ENCODE measurements around the gene UPF3A.
A peak's percentile ranks its signal among the peaks of the same experiment; 100 is the strongest.
"Not testable (repeated sequence)": the region's sequence is repeated elsewhere in the genome, so short reads cannot be mapped to it uniquely, and the experiment has no call there.

Gene UPF3A

DNA sequence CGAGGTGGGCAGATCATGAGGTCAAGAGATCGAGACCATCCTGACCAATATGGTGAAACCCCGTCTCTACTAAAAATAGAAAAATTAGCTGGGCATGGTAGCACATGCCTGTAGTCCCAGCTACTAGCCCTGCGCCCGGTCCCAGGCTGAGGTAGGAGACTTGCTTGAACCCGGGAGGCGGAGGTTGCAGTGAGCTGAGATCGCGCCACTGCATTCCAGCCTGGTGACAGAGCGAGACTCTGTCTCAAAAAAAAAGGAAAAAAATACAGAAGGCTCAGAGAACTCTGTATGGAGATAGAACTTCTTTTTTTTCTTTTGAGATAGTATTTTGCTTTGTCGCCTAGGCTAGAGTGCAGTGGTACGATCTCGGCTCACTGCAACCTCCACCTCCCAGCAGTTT lies 17.1 kb upstream of the UPF3A start:
- FAIRE-seq; DNase-seq (ENCODE audit: low spot score): not testable (repeated sequence)

GRCh38 chr13:114264886-114265611 lies 16.4 kb upstream of the UPF3A start:
- FAIRE-seq (no peak), DNase-seq (ENCODE audit: low spot score) (no peak)

GRCh38 chr13:114266241-114266640 lies 15.2 kb upstream of the UPF3A start:
- no peak for FAIRE-seq
- no peak for DNase-seq (ENCODE audit: low spot score)

- FAIRE-seq (no peak), DNase-seq (ENCODE audit: low spot score) (no peak)
Measured at GRCh38 chr13:114268344-114269280, 12.8 kb upstream of the UPF3A start.

DNA sequence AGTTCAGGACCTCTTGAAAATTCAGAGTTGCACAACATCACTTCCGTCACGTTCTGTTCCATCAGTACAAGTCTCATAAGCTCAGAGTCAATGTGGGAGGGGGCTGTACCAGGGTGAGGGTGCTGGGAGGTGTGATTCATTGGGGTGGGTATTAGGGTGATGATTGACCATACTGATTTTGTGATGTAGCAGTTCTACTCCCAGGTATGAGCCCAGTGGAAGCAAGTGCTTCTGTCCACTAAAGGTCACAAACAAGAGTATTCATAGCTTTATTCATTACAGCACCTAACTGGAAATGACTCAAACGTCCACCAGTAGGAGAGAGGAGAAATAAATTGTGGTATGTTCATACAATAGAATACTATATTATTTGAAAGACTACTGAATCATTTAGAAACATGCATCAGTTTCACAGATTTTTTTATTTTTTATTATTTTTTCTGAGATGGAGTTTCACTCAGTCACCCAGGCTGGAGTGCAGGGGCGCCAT lies 12.1 kb upstream of the UPF3A start:
- DNase-seq (ENCODE audit: low spot score) (no peak), FAIRE-seq (no peak)

- FAIRE-seq (no peak), DNase-seq (ENCODE audit: low spot score) (no peak)
Measured at GRCh38 chr13:114272977-114273376, 8.4 kb upstream of the UPF3A start.

DNA sequence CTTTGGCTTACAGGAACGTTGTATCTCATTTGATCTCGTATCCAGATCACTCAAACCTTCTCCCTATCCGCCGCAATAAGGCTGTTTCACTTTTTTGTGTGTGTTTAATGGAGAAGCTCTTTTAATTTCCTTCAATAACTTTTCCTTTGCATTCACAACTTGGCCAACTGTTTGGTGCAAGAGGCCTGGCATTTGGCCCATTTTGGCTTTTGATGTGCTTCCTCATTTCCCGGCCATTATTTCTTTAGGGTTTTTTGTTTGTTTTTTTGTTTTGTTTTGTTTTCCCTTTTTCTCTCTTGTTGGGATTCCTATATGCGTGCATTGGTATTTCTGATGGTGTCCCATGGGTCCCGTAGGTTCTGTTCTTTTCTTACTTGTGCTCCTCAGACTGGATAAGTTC lies 6.1 kb upstream of the UPF3A start:
- no peak for DNase-seq (ENCODE audit: low spot score)

GRCh38 chr13:114279146-114279545 lies 2.3 kb upstream of the UPF3A start:
- no peak for FAIRE-seq
- no peak for DNase-seq (ENCODE audit: low spot score)

More for the DNA sequence above, 6.1 kb upstream of the UPF3A start:
- no peak for FAIRE-seq

DNA sequence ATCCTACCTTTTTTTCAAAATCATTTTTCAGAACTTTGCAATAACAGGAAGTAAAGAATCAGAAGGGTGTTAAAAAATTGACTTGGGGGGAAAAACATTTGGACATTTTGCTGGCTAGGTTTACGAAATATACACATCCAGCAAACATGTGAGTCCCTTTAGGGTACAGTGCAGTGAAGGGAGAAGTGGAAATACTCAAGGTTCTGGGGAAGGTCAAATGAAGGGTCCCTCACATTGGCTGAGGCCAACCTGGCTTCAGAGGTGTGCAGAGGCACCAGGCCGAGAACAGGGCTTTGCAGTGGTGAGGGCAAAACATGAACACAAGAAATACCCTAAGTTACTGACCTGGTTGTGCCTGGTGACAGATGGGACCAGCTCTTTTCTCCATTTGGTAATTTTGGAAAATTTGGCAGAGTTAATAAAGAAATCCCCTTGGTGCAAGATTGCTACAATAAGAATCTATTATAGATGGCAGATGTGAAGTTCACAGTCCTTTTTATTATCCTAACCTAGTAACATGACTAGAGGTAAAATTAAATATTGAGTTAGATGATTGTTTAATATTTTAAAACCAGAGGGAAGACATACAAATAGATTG lies 1.5 kb upstream of the UPF3A start:
- DNase-seq (ENCODE audit: low spot score) (no peak), FAIRE-seq (no peak)

DNA sequence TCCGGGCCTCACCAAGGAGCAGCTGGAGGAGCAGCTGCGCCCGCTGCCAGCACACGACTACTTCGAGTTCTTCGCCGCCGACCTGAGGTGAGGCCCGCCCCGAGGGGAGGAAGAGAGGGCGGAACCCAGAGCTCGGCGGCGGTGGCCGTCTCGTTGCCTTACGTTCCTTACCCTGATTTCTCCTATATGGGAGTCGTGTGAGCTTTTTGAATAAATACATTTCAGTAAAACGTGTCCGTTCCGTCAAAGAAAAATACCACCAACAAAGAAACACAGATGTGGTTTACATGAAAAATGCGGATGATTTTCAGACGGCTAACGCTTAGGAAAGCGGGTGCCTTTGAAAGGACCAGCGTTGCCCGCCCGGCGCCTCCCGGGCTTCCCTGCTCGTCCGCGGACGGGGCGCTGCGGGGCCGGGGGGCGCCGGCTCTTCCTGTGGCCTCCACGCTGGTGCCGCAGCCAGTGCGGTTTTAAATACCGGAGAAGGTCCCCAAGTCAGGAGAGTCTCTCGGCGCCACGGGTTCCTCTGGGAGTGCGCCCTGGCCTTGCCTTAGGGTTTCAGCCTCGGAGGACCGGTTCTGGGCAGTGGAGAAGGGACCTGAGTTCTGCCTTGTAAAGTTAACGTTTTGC lies 755 bp downstream of the UPF3A start:
- no peak for FAIRE-seq
- DNase-seq (ENCODE audit: low spot score) = peak; percentile 56

GRCh38 chr13:114283576-114283975 lies 2.2 kb downstream of the UPF3A start:
- DNase-seq (ENCODE audit: low spot score) (no peak), FAIRE-seq (no peak)

- FAIRE-seq = no peak
Measured at GRCh38 chr13:114284680-114285079, 3.3 kb downstream of the UPF3A start.

DNA sequence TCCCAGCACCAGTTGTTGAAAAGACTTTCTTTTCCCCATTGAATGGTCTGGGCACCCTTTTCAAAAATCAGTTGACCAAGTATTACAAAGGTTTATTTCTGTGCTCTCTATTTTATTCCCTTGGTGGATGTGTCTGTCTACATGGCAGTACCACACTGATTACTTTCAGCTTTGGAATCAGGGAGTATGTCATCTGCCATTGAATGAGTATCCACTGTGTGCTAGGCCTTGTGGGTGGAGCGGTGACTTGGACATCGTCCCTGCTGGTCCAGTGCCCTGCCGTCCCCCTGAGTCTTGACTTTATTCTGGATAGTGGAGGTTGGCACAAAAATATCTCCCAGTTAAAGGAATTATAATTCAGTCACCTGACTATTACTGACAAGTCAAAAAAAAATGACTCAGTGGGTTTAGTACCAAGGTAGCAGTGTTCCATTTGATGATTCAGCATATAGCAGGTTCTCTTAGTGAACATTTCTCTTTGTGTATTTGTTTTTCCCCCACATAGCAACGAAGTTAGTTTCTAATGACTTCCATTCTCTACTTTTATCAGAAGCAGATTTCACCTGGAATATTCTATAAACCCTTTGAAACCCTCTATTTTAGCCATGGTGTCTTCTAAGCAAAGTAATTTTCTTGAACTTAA lies 3.9 kb downstream of the UPF3A start:
- DNase-seq (ENCODE audit: low spot score) (peak; percentile 47), FAIRE-seq (no peak)

More at GRCh38 chr13:114284680-114285079, 3.3 kb downstream of the UPF3A start:
- no peak for DNase-seq (ENCODE audit: low spot score)

DNA sequence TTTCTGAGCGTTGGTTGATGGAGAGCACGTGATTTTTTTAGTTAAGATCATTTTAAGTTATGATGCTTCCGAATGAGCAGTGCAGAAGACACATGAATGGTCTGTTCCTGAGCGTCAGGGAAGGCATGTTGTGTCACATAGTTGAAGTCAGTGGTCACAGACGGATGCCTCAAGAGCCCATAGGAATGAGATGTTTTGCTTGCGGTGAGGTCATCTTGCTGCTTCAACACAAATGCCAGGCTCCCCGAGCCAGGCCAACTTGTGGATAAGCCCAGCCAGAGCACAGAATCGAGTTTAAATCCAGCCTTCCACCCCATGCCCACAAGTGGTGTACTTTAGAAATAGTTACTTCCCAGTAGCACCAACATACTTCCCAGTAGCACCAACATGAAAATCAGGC lies 5.4 kb downstream of the UPF3A start:
- FAIRE-seq = no peak
- DNase-seq (ENCODE audit: low spot score) = peak; percentile 12

DNA sequence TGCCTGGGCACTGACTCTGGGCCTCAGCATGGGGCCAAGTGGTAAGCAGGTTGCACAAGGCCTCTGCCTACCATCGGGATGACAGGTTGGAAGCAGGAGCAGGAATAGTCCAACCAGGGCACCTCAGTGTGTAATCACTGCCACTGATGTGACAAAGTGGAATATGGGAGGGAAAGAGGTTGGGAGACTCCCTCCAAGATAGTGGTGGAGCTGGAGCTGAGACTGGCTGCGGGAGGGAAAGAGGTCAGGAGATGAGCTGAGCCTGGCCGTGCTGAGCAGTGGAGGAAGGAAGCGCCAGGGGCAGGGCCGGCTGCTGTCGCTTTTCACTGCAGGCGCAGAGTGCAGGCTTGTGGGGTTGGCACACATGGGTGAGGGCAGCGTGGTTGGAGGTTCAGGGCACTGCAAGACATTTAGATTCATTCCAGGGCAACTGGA lies 6.8 kb downstream of the UPF3A start:
- FAIRE-seq (no peak), DNase-seq (ENCODE audit: low spot score) (no peak)

DNA sequence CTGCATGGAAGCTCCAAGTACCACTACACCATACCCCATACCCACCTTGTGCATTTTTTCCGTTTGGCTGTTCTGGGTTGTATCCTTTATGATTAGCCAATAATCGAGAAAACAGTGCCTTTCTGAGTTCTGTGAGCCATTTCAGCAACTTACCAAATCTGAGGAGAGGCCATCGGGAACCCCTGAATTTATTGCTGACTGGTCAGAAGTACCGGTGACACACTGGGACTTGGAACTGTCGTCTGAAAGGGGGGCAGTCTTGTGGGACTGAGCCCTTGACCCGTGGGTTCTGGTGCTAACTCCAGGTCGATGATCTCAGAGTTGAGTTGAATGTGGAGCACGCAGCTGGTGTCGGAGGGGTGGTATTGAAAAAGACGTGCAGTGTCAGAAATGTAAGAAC lies 15.0 kb downstream of the UPF3A start:
- FAIRE-seq (no peak), DNase-seq (ENCODE audit: low spot score) (no peak)

- no peak for DNase-seq (ENCODE audit: low spot score)
- FAIRE-seq = no peak
Measured at GRCh38 chr13:114296902-114297301, 15.5 kb downstream of the UPF3A start.

DNA sequence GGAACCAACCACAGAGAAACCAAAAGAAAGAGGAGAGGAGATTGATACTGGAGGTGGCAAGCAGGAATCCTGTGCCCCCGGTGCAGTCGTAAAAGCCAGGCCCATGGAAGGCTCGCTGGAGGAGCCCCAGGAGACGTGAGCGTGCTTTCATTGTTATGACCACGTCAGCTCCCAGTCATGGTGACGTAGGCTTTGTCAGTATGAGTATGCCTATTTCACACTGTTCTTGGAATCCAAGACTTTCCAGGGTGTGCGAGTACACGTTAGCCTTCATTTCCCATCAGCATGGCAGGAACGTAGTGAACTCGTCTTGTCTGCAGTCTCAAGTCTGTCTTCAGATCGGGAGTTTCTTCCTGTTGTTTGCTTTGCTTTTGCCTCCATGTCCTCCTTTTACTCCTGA lies 17.5 kb downstream of the UPF3A start:
- DNase-seq (ENCODE audit: low spot score) (no peak), FAIRE-seq (no peak)

DNA sequence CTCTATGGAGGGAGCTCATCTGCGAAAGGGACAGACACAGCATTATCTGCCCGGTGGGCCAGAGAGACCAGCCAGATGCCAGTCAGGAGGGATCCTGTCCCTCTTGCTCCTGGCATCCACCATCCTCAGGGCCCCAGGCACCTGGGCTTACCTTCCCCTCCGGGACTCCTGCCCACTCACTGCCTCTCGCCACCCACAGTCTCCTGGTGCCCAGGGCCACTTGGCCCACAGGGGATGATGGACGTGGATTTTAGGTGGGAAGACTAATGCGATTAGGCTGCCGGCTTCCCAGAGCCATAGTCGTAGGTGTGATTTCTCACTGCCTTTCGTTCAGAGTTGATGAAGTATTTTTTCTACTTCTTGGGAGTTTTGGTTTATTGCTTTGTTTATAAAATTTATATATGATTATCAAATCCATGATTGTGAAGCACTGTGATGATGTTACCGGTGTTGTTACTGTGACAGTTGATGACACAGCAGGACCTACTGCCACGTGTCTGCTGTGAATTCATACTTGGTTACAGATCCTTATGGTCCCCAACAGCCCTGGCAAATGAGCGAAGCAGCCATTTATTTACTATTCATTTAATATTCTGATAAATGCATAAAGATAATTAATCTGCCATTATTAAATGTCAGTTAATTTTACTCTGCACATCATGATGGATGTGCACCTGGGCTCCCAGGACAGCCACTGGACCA lies 18.4 kb downstream of the UPF3A start:
- FAIRE-seq = no peak
- DNase-seq (ENCODE audit: low spot score) = no peak

DNA sequence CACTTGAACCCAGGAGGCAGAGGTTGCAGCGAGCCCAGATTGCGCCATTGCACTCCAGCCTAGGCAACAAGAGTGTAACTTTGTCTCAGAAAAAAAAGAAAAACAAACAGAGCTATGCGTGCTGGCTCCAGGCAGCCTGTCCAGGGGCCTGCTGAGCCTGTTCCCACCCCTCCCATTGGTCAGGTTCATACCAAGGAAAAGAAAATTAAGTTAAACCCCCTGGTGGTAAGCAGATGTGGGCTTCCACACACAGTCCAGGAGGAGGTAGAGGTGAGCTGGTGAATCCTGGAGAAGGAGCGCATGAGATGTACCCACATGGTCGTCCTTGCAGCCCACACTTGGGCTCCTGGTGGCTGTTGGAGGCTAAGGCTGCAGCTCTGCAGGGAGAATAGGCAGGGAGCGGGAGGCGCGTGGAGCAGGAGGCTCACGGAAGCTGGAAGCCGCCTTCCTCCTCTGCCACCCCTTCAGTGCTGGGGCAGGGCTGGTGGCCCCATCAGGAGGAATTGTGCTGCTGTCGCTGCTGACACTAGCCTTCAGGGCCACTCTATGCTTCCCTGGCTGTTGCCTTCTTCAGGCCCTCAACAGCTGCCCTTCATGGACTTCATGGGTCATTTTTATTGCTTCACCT lies 22.4 kb downstream of the UPF3A start:
- DNase-seq (ENCODE audit: low spot score) (no peak), FAIRE-seq (no peak)

All from RCC 7860 (cell line).